SK-N-SH treated with all-trans-retinoic acid at 6 μM for 48 hours (cell line): Measurements from ENCODE around the gene TGIF2.

Experiments
- PPARA ChIP-seq: fragments of 250-450 bp; sonication (Bioruptor Pico); IDR thresholded peaks from 2 replicates; pipeline ENCODE4 v1.5.0; 2020; ENCODE audit warnings: mild to moderate bottlenecking, borderline replicate concordance
- RARB ChIP-seq: fragments of 250-450 bp; sonication (Bioruptor Pico); IDR thresholded peaks from 2 replicates; pipeline ENCODE4 v1.8.0; 2021; ENCODE audit warnings: mild to moderate bottlenecking, moderate library complexity
- TCF4 ChIP-seq: fragments of 250-450 bp; sonication (Bioruptor Pico); IDR thresholded peaks from 2 replicates; pipeline ENCODE4 v1.8.0; 2021; ENCODE audit warnings: mild to moderate bottlenecking, moderate library complexity, borderline replicate concordance
- ZFP30 ChIP-seq: fragments of 450-650 bp; formaldehyde crosslinking; IDR thresholded peaks from 2 replicates; pipeline ENCODE4 v1.5.0; 2022; ENCODE audit warnings: mild to moderate bottlenecking, moderate library complexity
- ZNF565 ChIP-seq: fragments of 450-650 bp; formaldehyde crosslinking; conservative IDR thresholded peaks from 2 replicates; pipeline ENCODE4 v1.5.0; 2020; ENCODE audit warnings: low read depth, mild to moderate bottlenecking, moderate library complexity
- ZNF70 ChIP-seq: fragments of 450-650 bp; formaldehyde crosslinking; IDR thresholded peaks from 2 replicates; pipeline ENCODE4 v1.5.0; 2020; ENCODE audit warnings: mild to moderate bottlenecking, moderate library complexity
- ZNF8 ChIP-seq: fragments of 450-650 bp; formaldehyde crosslinking; IDR thresholded peaks from 2 replicates; pipeline ENCODE4 v1.5.0; 2020; ENCODE audit warnings: mild to moderate bottlenecking, moderate library complexity
- TF ChIP-seq, protein P1 (sequence below): fragments of 250-450 bp; sonication (Bioruptor Pico); IDR thresholded peaks from 2 replicates; pipeline ENCODE4 v1.8.0; 2020; ENCODE audit warnings: mild to moderate bottlenecking, moderate library complexity, borderline replicate concordance
- TF ChIP-seq, protein P2 (sequence below): fragments of 250-450 bp; sonication (Bioruptor Pico); IDR thresholded peaks from 2 replicates; pipeline ENCODE4 v1.5.1; 2020; ENCODE audit warnings: low read depth, mild to moderate bottlenecking, moderate library complexity

GRCh38 chr20:36528875-36529417, 44.5 kb upstream of the TGIF2 start:
- no peak for TF ChIP-seq RARB (CRISPR knock-in tag)
- no peak for TF ChIP-seq PPARA
- TF ChIP-seq, protein P1, sequence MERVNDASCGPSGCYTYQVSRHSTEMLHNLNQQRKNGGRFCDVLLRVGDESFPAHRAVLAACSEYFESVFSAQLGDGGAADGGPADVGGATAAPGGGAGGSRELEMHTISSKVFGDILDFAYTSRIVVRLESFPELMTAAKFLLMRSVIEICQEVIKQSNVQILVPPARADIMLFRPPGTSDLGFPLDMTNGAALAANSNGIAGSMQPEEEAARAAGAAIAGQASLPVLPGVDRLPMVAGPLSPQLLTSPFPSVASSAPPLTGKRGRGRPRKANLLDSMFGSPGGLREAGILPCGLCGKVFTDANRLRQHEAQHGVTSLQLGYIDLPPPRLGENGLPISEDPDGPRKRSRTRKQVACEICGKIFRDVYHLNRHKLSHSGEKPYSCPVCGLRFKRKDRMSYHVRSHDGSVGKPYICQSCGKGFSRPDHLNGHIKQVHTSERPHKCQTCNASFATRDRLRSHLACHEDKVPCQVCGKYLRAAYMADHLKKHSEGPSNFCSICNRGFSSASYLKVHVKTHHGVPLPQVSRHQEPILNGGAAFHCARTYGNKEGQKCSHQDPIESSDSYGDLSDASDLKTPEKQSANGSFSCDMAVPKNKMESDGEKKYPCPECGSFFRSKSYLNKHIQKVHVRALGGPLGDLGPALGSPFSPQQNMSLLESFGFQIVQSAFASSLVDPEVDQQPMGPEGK (CRISPR knock-in tag) = no peak
- TF ChIP-seq, protein P2, sequence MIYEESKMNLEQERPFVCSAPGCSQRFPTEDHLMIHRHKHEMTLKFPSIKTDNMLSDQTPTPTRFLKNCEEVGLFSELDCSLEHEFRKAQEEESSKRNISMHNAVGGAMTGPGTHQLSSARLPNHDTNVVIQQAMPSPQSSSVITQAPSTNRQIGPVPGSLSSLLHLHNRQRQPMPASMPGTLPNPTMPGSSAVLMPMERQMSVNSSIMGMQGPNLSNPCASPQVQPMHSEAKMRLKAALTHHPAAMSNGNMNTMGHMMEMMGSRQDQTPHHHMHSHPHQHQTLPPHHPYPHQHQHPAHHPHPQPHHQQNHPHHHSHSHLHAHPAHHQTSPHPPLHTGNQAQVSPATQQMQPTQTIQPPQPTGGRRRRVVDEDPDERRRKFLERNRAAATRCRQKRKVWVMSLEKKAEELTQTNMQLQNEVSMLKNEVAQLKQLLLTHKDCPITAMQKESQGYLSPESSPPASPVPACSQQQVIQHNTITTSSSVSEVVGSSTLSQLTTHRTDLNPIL (CRISPR knock-in tag) = no peak
- no peak for TF ChIP-seq ZNF565 (CRISPR knock-in tag)
- TF ChIP-seq ZFP30 (CRISPR knock-in tag) = no peak
- no peak for TF ChIP-seq ZNF8 (CRISPR knock-in tag)
- TF ChIP-seq TCF4 (CRISPR knock-in tag) = no peak
- TF ChIP-seq ZNF70 (CRISPR knock-in tag) = no peak
